ENCODE results near the gene ST7L.

DNA sequence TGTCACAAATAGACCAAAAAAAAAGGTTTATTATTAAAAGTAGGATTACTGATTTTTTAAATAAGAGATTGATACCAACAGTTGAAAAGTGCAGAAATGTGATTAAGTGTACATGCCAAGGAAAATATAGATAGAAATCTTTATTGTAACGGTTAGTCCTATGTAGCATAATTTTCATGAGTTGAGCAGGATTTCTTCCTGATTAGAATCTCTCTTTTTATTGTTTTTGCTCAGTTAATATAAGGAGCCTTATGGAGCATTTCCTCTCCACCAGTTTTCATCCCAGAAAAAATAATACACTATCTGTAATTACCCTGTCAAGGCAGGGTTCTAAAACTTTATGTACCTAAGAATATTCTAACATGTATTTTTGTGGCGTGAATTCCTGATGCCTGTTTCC is 24.1 kb upstream of the ST7L start:
- TF ChIP-seq NFE2L1 (CRISPR knock-in tag; IDR thresholded peaks at IDR 0.05) (no peak), JUN (CRISPR knock-in tag; IDR thresholded peaks at IDR 0.05) (no peak), MXD4 (CRISPR knock-in tag; IDR thresholded peaks at IDR 0.05; ENCODE audit: borderline replicate concordance) (no peak), TP53 (CRISPR knock-in tag; IDR thresholded peaks at IDR 0.05) (no peak)
- TF ChIP-seq, protein P1, sequence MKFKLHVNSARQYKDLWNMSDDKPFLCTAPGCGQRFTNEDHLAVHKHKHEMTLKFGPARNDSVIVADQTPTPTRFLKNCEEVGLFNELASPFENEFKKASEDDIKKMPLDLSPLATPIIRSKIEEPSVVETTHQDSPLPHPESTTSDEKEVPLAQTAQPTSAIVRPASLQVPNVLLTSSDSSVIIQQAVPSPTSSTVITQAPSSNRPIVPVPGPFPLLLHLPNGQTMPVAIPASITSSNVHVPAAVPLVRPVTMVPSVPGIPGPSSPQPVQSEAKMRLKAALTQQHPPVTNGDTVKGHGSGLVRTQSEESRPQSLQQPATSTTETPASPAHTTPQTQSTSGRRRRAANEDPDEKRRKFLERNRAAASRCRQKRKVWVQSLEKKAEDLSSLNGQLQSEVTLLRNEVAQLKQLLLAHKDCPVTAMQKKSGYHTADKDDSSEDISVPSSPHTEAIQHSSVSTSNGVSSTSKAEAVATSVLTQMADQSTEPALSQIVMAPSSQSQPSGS (CRISPR knock-in tag; IDR thresholded peaks at IDR 0.05; ENCODE audit: borderline replicate concordance, low read depth): no peak
- TF ChIP-seq, protein P2, sequence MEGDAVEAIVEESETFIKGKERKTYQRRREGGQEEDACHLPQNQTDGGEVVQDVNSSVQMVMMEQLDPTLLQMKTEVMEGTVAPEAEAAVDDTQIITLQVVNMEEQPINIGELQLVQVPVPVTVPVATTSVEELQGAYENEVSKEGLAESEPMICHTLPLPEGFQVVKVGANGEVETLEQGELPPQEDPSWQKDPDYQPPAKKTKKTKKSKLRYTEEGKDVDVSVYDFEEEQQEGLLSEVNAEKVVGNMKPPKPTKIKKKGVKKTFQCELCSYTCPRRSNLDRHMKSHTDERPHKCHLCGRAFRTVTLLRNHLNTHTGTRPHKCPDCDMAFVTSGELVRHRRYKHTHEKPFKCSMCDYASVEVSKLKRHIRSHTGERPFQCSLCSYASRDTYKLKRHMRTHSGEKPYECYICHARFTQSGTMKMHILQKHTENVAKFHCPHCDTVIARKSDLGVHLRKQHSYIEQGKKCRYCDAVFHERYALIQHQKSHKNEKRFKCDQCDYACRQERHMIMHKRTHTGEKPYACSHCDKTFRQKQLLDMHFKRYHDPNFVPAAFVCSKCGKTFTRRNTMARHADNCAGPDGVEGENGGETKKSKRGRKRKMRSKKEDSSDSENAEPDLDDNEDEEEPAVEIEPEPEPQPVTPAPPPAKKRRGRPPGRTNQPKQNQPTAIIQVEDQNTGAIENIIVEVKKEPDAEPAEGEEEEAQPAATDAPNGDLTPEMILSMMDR (IDR thresholded peaks at IDR 0.05): no peak
- TF ChIP-seq, protein P3, sequence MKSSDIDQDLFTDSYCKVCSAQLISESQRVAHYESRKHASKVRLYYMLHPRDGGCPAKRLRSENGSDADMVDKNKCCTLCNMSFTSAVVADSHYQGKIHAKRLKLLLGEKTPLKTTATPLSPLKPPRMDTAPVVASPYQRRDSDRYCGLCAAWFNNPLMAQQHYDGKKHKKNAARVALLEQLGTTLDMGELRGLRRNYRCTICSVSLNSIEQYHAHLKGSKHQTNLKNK (CRISPR knock-in tag; IDR thresholded peaks at IDR 0.05): no peak
- TF ChIP-seq, protein P4, sequence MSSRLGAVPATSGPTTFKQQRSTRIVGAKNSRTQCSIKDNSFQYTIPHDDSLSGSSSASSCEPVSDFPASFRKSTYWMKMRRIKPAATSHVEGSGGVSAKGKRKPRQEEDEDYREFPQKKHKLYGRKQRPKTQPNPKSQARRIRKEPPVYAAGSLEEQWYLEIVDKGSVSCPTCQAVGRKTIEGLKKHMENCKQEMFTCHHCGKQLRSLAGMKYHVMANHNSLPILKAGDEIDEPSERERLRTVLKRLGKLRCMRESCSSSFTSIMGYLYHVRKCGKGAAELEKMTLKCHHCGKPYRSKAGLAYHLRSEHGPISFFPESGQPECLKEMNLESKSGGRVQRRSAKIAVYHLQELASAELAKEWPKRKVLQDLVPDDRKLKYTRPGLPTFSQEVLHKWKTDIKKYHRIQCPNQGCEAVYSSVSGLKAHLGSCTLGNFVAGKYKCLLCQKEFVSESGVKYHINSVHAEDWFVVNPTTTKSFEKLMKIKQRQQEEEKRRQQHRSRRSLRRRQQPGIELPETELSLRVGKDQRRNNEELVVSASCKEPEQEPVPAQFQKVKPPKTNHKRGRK (CRISPR knock-in tag; IDR thresholded peaks at IDR 0.05; ENCODE audit: borderline replicate concordance): no peak
- TF ChIP-seq, protein P5, sequence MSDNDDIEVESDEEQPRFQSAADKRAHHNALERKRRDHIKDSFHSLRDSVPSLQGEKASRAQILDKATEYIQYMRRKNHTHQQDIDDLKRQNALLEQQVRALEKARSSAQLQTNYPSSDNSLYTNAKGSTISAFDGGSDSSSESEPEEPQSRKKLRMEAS (CRISPR knock-in tag; IDR thresholded peaks at IDR 0.05): no peak
- TF ChIP-seq, protein P6, sequence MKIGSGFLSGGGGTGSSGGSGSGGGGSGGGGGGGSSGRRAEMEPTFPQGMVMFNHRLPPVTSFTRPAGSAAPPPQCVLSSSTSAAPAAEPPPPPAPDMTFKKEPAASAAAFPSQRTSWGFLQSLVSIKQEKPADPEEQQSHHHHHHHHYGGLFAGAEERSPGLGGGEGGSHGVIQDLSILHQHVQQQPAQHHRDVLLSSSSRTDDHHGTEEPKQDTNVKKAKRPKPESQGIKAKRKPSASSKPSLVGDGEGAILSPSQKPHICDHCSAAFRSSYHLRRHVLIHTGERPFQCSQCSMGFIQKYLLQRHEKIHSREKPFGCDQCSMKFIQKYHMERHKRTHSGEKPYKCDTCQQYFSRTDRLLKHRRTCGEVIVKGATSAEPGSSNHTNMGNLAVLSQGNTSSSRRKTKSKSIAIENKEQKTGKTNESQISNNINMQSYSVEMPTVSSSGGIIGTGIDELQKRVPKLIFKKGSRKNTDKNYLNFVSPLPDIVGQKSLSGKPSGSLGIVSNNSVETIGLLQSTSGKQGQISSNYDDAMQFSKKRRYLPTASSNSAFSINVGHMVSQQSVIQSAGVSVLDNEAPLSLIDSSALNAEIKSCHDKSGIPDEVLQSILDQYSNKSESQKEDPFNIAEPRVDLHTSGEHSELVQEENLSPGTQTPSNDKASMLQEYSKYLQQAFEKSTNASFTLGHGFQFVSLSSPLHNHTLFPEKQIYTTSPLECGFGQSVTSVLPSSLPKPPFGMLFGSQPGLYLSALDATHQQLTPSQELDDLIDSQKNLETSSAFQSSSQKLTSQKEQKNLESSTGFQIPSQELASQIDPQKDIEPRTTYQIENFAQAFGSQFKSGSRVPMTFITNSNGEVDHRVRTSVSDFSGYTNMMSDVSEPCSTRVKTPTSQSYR (CRISPR knock-in tag; IDR thresholded peaks at IDR 0.05): no peak

Measured in WTC11 (cell line).